ENCODE measurements around the gene CCDC188. TPM values are rescaled to one million over a fixed set of nuclear protein-coding genes. Genes with fewer than 3 reads are reported as not detected.

The CCDC188 gene
- not detected in 5 replicates for total RNA-seq (2022; extraction: Qiagen RNA extraction)

DNA sequence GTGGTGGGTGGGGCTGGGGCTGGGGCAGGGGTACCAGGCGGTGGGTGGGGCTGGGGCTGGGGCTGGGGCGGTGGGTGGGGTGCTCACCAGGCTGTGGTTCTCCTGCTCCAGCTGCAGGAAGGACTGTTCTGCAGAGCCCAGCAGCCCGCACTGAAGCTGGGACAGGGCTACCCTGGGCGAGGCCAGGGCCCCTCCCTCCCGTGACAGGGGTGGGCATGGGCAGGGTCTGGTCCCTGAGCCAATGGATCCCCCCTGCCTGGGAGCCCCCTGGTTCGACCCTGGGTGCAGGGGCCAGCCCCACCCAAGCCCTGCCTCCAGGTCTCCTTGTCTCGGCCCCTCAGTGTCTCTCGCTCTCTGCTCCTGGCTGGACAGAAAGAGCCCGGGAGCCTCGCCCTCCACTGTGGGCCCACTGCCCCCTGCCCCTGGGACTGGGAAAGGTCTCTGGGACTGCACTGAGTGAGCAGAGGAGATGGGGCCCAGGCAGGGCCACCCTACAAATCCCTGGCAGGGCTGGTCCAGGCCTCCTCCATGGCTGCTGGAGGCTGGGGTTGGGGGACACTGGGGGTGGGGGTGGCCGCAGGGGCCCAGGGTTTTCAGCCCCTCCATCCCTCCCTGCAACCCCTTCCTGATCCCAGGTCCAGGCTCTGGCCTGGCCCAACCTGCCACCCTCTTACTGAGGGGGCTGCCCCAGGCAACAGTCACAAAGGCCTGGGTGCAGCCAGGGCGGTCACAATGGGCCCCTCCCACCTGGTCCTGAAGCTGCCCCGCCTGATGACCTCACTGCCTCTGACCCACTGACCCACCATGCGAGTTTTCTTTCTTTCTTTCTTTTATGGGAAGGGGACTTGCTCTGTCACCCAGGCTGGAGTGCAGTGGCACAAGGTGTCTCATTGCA, at the start of gene CCDC188:
TSS of gene CCDC188 (minus strand) at position 675 of the 895 bp plus-strand sequence. CDS start at position 606, 69 bp downstream.

GRCh38 chr22:20131597-20131858, 19.3 kb downstream of the CCDC188 start, which contains the start of gene ZDHHC8:
Gene ZDHHC8, plus strand, starts transcription at chr22:20131804. Its CDS starts 144 bp downstream, at chr22:20131948.

GRCh38 chr22:20116951-20117632, 33.8 kb downstream of the CCDC188 start, which contains the start of gene TRMT2A:
Gene TRMT2A, minus strand, starts transcription at chr22:20117226. Its CDS starts 320 bp downstream, at chr22:20116906.

DNA sequence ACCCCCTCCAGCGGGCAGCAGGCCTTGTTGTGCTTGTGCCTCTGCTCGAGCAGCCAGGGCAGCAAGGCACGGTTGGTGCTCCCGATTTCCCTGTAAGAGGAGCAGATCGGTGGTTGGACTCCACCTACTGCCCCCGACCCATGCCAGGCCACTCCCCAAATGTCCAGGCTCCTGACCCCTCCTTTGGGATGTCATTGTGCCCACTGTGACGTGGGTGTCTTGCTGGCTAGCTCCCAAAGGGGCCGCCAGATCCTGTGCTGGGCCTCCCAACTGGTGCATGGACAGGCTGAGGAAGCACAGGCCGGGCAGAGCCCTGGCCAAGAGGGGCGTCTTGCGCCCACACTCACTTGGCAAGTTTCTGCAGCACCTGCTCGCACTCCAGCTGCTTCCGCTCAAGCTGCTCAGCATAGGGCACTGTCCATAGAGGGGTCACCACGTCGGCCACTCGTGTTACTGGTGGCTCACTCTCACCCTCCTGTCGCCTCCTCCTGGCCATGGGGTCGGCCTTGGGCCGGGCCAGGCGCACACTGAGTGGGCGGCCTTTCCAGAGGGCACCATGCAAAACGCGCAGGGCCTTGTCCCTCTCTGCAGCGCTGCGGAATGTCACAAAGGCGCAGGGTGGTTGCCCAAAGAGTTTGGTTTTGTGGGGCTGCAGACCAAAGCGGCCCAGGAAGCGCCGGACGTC, 35.0 kb downstream of the CCDC188 start, which contains the start of gene RANBP1:
TSS of gene RANBP1 (plus strand) at position 414 of the 685 bp plus-strand sequence. CDS start at position 495, 81 bp downstream.

Other genes starting within 250 kb of the CCDC188 start
- 117 to 142 TPM (median 130 TPM) in 5 replicates for gene COMT, start 209.3 kb downstream of the CCDC188 start, total RNA-seq (2022; extraction: Qiagen RNA extraction)
- gene TXNRD2, start 209.2 kb downstream of the CCDC188 start, total RNA-seq (2022; extraction: Qiagen RNA extraction) = 30.3 to 38.5 TPM (median 32.5 TPM) in 5 replicates
- 1.6 to 2.6 TPM (median 2.5 TPM) in 5 replicates for gene ARVCF, start 134.2 kb downstream of the CCDC188 start, total RNA-seq (2022; extraction: Qiagen RNA extraction)
- gene TANGO2, start 129.9 kb downstream of the CCDC188 start, total RNA-seq (2022; extraction: Qiagen RNA extraction) = 10.7 to 14.9 TPM (median 14.2 TPM) in 5 replicates
- gene DGCR8, start 70.8 kb downstream of the CCDC188 start, total RNA-seq (2022; extraction: Qiagen RNA extraction) = 15.6 to 21.8 TPM (median 20.6 TPM) in 5 replicates
- 265 to 291 TPM (median 269 TPM) in 5 replicates for gene RANBP1, start 35.0 kb downstream of the CCDC188 start, total RNA-seq (2022; extraction: Qiagen RNA extraction)
- 16.7 to 25.1 TPM (median 23.2 TPM) in 5 replicates for gene TRMT2A, start 33.8 kb downstream of the CCDC188 start, total RNA-seq (2022; extraction: Qiagen RNA extraction)
- gene ZDHHC8, start 19.3 kb downstream of the CCDC188 start, total RNA-seq (2022; extraction: Qiagen RNA extraction) = 20.0 to 41.2 TPM (median 35.8 TPM) in 5 replicates
- gene RTN4R, start 117.3 kb upstream of the CCDC188 start, total RNA-seq (2022; extraction: Qiagen RNA extraction) = 6.7 to 13.7 TPM (median 12.4 TPM) in 5 replicates
- gene DGCR6L, start 169.0 kb upstream of the CCDC188 start, total RNA-seq (2022; extraction: Qiagen RNA extraction) = 27.0 to 41.2 TPM (median 39.8 TPM) in 5 replicates
- 5.8 to 7.7 TPM (median 7.1 TPM) in 5 replicates for gene ZNF74, start 243.1 kb upstream of the CCDC188 start, total RNA-seq (2022; extraction: Qiagen RNA extraction)

Data from A549 treated with dexamethasone at 1 μM for 4 hours (cell line).